ENCODE results near the gene STAT1.
"Not testable (repeated sequence)": the region's sequence is repeated elsewhere in the genome, so short reads cannot be mapped to it uniquely, and the experiment has no call there.

STAT1 gene

GRCh38 chr2:190979906-190980629, 33.9 kb downstream of the STAT1 start:
- DNase-seq = no peak

DNA sequence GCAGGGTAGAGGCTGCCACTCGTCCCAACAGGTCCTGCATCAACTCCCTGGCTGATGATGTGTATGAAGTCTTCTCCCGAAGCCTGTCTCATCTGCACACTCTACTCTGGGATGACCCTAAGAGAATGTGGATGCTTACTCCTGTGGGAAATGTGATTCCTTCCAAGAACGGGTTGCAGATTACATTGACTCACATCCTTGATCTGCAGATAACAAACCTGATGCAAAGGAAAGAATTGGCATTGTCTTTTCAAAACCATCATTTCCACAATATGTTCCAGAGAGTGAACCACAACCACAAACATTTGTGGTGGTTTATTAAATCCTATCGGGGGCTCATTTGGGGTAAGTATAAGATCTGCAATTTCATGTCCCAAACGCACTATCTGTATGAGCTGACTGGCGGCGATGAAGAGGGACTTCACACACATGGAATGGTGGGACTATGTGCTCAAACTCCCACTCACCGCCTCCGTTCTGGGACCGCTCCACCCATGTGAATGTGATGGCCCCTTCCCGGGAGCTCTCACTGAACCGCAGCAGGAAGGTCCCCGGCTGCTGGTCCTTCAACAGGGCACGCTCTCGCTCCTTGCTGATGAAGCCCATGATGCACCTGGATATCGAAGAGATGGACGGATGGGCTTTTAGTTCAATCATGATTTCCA, 35.5 kb downstream of the STAT1 start:
- no peak for DNase-seq

- no peak for DNase-seq
Observed at GRCh38 chr2:190977505-190977904, 36.5 kb downstream of the STAT1 start.

- DNase-seq = no peak
Observed at GRCh38 chr2:190976521-190976920, 37.5 kb downstream of the STAT1 start.

DNA sequence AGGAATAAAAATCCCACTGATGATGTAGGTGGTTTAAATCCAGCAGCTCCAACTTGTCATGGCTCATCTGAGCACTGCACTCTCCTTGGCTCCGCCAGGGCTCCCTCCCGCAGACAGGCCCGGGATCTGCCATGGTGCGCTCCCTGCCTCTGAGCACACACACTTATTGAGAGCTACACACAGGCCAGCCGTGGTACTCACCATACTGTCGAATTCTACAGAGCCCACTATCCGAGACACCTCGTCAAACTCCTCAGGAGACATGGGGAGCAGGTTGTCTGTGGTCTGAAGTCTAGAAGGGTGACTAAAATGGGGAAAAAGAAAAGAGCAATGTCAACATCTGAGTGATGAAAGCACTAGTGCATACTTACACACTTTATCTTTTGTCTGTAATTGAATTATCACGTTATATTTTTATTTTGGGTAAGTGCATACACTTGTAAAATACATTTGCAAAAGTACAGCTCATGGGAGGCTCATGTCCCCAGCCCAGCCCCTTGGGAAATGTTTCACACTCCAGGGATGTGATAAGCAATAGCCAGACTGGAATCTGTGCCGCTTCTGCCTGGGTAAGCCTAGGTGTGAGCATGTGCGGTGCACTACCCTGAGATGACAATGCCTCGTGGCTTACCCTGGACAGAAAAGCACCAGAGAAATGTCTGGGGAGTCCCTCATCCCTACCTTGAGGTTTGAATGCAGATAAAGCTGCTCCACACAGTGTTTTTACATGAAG, 39.2 kb downstream of the STAT1 start:
- DNase-seq = no peak

GRCh38 chr2:190973726-190974628, 40.0 kb downstream of the STAT1 start:
- DNase-seq = no peak

GRCh38 chr2:190973262-190973661, 40.7 kb downstream of the STAT1 start:
- DNase-seq = no peak

GRCh38 chr2:190972846-190973245, 41.1 kb downstream of the STAT1 start:
- DNase-seq = no peak

GRCh38 chr2:190972213-190972612, 41.8 kb downstream of the STAT1 start:
- DNase-seq = no peak

DNA sequence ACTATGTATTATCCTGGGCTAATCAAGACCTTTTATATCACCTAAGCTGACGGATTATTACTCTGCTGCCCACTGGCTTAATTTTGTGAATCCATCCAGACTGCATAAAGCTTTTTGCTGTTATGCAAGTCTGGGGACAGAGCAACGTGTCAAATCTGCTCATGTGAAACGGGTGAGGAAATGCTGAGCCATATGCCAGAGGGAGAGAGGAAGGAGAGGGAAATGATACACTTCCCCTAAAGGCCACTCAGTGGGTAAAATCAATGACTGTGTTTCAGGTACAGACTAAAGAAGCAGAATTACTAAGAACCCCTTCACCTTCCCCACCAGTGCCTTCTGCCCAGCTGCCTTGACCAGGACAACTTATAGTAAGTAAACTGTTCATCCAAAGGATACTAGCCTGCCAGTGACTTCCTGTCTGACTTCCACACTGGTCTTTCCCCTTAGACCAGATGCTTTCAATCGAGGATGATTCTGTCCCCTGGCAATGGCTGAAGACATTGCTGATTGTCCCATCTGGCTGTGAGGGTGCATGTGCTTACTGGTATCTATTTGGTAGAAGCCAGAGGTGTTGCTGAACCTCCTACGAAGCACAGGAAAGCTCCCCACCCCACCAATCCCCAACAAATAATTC, 43.0 kb downstream of the STAT1 start:
- DNase-seq = no peak

DNA sequence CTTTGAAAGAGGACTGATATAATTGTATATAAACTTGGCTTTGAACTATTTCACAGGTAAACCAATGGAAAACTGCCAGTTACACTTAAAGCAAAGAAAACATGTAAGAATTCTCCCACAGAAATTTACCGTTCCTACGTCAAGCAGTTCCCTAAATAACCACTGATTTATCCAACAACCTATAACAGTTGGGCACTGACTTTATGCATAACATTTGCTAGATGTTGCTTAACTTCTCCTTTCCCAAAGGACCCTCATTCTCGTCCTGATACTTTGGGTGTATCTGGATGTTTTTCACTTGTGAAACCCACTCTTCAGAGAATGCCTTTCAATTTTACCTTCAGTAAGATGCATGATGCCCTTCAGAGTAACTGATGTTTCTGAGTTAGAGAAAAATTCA, 43.8 kb downstream of the STAT1 start:
- DNase-seq = no peak

- DNase-seq = no peak
Observed at GRCh38 chr2:190968522-190968921, 45.4 kb downstream of the STAT1 start.

DNA sequence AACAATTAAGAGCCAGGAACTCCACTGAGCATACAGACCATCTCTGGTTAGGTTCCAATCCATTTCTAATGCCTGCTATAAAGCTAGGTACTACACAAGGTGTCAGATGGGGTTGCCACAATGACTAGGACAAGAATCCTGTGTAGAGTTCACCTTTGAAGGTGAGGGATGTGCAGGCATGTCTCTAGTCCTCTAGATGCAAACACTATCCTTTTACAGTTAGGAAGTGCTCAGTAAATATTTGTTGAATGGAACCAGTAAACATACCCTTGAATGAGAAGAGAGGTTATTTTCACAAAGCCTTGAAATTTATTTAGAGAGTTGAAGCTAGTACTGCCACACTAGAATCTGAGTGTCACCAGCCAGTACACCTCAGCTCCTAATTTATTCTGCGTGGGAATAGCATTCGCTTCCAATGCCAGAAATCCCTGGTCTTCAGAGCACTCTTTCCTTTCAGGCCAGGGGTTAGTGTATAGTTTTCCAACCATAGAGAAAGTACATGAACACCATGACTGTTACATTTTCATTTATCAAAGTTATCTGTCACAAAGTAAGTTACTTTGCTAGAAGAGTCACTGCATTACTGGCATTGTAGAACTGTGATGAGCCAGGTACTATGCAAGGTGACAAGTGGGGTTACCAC, 48.3 kb downstream of the STAT1 start:
- no peak for DNase-seq

- DNase-seq = no peak
Observed at GRCh38 chr2:190964170-190964795, 49.7 kb downstream of the STAT1 start.

DNA sequence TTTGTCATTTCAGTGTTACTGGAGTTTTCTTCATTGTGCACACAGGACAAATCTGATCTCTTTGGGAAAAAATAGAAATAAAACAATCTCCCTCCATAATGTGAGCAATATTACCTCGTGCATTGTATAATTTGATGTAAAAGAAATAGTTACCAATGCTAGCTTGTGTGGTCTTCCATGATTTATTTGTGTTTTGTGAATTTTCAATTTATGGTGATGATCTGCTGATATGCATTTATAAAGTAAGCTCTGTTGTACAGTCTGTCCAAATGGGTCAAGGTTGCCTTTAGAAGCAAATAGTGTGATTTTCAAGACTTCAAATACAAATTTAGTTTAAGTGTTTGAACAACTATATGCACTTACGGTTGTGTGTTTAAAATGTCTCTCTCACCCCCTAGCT, 50.9 kb downstream of the STAT1 start:
- DNase-seq = no peak

DNA sequence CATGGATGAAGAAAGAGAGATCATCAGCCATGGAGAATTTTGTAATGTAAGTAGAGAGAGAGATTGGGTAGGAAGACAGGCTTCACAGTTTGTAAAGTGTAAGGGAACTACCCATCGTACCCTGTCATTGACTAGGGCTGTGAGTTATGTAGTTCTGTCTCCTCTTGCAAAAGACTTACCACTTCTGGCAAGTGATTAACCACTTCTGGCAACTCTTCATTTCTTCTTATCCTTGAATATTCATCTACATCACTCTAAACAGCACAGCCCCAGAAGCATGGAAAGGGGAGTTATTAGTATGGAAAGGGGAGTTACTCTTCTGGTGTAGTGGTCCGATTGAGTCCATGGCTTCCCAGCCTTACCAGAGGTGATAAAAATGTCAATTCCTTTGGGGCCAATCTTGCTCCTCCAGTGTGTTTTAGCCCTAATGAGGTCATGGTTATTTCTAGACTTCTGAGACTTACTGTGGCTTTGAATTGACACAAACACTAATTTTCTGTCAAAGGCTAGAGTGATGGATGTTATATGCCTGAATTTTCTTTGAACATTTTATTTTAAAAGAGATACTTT, 52.0 kb downstream of the STAT1 start:
- no peak for DNase-seq

DNA sequence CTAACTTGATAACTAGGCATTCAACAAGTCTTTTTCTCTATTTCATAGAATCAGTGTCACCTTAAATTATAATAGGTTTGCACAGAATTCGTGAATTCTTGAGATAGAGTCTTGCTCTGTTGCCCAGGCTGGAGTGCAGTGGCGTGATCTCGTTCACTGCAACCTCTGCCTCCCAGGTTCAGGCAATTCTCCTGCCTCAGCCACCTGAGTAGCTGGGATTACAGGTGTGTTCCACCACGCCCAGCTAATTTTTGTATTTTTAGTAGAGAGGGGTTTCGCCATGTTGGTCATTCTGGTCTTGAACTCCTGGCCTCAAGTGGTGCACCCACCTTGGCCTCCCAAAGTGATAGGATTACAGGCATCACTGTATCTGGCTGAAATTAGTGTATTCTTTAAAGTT, 52.9 kb downstream of the STAT1 start:
- not testable (repeated sequence) for DNase-seq

DNA sequence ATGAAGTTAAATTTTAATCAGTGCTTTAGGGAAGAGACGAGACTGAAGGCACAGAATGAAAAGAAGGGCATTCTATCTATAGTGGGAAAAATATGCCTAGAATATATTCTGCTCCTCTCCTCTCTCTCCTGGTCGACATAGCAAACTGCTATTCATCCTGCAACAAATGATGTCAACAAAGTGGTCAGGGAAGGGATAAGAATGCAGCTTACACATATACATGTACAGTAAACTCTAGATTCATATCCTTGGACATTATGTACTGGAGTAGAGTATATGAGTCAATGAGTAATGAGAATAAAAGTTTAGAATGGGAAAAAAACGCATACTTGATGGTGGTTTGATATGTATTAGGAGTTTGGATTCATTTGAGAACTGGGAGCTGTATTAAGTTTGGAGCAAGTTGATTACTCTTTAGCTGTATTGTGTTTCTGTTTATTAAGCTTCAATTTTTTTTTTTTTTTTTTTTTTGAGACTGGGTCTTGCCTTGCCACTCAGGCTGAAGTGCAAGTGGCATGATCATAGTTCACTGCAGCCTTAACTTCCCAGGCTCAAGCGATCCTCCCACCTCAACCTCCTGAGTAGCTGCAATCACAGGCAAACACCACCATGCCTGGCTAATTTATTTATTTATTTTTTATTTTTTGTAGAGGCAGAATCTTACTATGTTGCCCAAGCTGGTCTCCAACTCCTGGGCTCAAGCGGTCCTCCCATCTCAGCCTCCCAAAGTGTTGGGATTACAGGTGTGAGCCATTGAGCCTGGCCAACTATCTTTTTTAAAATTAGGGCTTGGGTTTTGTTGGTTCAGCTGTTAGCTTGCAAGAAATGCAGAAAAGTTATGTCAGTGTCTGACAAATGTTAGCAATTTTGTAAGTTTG, 53.8 kb downstream of the STAT1 start:
- no peak for DNase-seq

- DNase-seq = no peak
Observed at GRCh38 chr2:190953257-190953656, 60.7 kb downstream of the STAT1 start.

DNA sequence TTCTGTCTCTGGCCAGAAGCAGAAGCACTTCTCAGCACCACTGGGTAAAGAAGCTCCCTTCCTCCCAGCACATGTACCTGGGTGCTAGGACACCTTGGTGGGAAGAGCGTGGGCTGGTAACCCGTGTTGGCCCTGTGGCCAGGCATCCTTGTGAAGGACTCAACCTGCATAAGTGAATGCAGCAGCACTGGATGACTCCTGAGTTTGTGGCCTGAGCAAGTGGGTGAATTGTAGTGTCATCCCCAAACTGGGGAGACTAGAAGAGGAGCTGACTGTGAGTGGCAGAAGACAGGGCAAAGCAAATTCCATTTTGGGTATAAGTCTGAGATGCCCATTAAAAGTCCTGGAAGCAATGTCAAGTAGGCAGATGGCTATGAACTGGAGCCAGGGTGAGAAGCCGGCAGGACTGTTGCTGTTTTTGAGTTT, 63.4 kb downstream of the STAT1 start:
- no peak for DNase-seq
